ENCODE results near the gene C1QTNF7. TPM values are rescaled to one million over a fixed set of nuclear protein-coding genes. Genes with fewer than 3 reads are reported as not detected.

C1QTNF7 gene, protein sequence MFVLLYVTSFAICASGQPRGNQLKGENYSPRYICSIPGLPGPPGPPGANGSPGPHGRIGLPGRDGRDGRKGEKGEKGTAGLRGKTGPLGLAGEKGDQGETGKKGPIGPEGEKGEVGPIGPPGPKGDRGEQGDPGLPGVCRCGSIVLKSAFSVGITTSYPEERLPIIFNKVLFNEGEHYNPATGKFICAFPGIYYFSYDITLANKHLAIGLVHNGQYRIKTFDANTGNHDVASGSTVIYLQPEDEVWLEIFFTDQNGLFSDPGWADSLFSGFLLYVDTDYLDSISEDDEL
- not detected for polyA plus RNA-seq (2012; ENCODE audit: insufficient read length, low read depth)

DNA sequence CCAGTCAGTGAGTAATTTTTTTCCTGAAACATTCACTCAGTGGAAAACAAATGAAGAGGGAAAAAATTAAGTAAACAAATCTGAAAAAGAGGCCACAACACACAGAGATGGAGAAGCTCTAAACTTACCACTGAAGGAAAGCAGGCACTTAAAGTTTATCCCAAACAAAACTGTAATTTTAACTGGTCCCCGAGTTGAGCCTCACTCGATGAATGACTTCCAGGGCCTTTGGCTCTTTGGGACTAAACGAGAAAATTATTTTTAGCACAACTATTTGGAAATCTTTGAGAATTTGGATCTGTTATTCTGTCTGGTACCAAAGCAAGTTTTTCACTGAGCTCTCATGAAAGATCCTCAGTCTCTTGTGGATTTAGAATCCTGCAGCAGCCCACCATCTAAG is at the start of gene C1QTNF7:
Gene C1QTNF7 (plus strand): TSS at position 333 of the 400 bp plus-strand sequence. CDS start 7,711 bp downstream, outside the sequence.
- TF ChIP-seq POLR2AphosphoS5 (IDR thresholded peaks at IDR 0.05; ENCODE audit: low read depth, low read length): no peak
- no peak for TF ChIP-seq TAF1 (IDR thresholded peaks at IDR 0.05; ENCODE audit: borderline replicate concordance, insufficient read depth, low read length)
- no peak for TF ChIP-seq SIN3A (IDR thresholded peaks at IDR 0.05; ENCODE audit: borderline replicate concordance, insufficient read depth, low read length)
- TF ChIP-seq, protein P1, sequence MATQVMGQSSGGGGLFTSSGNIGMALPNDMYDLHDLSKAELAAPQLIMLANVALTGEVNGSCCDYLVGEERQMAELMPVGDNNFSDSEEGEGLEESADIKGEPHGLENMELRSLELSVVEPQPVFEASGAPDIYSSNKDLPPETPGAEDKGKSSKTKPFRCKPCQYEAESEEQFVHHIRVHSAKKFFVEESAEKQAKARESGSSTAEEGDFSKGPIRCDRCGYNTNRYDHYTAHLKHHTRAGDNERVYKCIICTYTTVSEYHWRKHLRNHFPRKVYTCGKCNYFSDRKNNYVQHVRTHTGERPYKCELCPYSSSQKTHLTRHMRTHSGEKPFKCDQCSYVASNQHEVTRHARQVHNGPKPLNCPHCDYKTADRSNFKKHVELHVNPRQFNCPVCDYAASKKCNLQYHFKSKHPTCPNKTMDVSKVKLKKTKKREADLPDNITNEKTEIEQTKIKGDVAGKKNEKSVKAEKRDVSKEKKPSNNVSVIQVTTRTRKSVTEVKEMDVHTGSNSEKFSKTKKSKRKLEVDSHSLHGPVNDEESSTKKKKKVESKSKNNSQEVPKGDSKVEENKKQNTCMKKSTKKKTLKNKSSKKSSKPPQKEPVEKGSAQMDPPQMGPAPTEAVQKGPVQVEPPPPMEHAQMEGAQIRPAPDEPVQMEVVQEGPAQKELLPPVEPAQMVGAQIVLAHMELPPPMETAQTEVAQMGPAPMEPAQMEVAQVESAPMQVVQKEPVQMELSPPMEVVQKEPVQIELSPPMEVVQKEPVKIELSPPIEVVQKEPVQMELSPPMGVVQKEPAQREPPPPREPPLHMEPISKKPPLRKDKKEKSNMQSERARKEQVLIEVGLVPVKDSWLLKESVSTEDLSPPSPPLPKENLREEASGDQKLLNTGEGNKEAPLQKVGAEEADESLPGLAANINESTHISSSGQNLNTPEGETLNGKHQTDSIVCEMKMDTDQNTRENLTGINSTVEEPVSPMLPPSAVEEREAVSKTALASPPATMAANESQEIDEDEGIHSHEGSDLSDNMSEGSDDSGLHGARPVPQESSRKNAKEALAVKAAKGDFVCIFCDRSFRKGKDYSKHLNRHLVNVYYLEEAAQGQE (IDR thresholded peaks at IDR 0.05; ENCODE audit: insufficient read depth in 1 of 2, low read depth in 2 of 2, low read length in 2 of 2): no peak
- TF ChIP-seq FOXP2 (optimal IDR thresholded peaks at IDR 0.05; ENCODE audit: borderline replicate concordance, extremely low read depth, extremely low read length, insufficient read depth): no peak

DNA sequence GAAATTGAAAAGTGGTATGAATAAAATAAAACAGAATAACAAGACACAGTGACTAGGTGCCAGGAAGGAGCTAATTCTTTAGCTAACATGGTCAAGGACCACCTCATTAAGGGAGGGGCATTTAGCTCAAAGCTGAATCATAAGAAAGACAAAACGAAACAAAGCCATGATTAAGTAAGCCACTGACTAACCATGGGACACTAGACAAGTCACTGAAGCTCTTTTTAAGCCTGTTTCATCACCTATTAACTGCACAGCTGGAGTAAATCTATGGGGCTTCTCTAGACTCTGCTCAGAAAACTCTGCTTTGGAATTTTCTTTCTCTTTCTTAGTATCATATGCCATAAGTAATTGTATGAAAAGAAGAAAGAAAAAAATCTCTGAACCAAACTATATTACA is 49.8 kb upstream of the C1QTNF7 start:
- TF ChIP-seq, protein P1 (IDR thresholded peaks at IDR 0.05; ENCODE audit: insufficient read depth in 1 of 2, low read depth in 2 of 2, low read length in 2 of 2): no peak
- no peak for TF ChIP-seq SIN3A (IDR thresholded peaks at IDR 0.05; ENCODE audit: borderline replicate concordance, insufficient read depth, low read length)
- TF ChIP-seq TAF1 (IDR thresholded peaks at IDR 0.05; ENCODE audit: borderline replicate concordance, insufficient read depth, low read length): no peak
- TF ChIP-seq FOXP2 (optimal IDR thresholded peaks at IDR 0.05; ENCODE audit: borderline replicate concordance, extremely low read depth, extremely low read length, insufficient read depth): no peak
- TF ChIP-seq POLR2AphosphoS5 (IDR thresholded peaks at IDR 0.05; ENCODE audit: low read depth, low read length): no peak

DNA sequence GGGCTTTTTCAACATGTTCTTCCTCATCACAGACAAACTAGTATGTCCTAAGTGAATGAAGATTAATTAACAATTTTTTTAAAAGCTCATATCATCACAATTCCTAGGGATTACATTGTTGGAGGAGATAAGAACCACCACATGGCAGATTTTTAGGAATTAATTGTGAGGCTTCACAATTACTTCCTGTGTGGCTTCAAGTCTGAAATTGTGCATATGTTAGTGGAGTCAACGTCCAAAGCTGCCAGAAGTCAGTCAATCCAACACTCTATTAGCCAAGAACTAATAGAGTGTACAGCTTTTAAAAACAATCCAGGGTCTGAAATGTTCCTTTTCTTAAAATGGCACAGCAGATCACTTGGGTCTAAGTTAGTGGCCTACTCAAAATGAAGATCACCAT is 49.3 kb upstream of the C1QTNF7 start:
- TF ChIP-seq, protein P1 (IDR thresholded peaks at IDR 0.05; ENCODE audit: insufficient read depth in 1 of 2, low read depth in 2 of 2, low read length in 2 of 2): no peak
- no peak for TF ChIP-seq SIN3A (IDR thresholded peaks at IDR 0.05; ENCODE audit: borderline replicate concordance, insufficient read depth, low read length)
- no peak for TF ChIP-seq TAF1 (IDR thresholded peaks at IDR 0.05; ENCODE audit: borderline replicate concordance, insufficient read depth, low read length)
- no peak for TF ChIP-seq FOXP2 (optimal IDR thresholded peaks at IDR 0.05; ENCODE audit: borderline replicate concordance, extremely low read depth, extremely low read length, insufficient read depth)
- TF ChIP-seq POLR2AphosphoS5 (IDR thresholded peaks at IDR 0.05; ENCODE audit: low read depth, low read length): no peak

DNA sequence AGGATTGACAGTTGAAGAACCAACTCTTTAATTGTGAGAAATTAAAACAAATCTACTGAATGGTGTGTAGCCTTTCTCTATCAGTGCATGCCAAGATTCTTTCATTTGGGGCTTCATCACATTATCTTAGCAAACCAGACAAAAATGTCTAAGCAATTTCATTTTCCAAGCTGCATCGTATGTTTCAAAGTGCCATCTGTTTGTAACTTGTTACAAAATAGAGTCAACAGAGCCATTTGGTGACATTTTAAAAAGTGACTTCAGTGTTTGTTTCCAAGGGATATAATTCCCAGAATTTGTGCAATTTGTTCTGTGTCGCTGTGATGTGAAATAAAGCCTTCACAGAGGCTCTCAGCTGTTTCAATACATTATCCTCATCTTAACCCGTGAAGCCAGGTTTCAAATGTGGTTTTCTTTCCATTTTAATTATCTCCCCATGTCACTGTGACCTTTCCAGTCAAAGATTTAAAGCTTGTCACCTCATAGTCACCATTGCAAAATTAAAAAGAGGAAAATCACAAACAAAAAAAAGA is 46.0 kb upstream of the C1QTNF7 start:
- TF ChIP-seq POLR2AphosphoS5 (IDR thresholded peaks at IDR 0.05; ENCODE audit: low read depth, low read length) (no peak), FOXP2 (optimal IDR thresholded peaks at IDR 0.05; ENCODE audit: borderline replicate concordance, extremely low read depth, extremely low read length, insufficient read depth) (no peak), TAF1 (IDR thresholded peaks at IDR 0.05; ENCODE audit: borderline replicate concordance, insufficient read depth, low read length) (no peak)

DNA sequence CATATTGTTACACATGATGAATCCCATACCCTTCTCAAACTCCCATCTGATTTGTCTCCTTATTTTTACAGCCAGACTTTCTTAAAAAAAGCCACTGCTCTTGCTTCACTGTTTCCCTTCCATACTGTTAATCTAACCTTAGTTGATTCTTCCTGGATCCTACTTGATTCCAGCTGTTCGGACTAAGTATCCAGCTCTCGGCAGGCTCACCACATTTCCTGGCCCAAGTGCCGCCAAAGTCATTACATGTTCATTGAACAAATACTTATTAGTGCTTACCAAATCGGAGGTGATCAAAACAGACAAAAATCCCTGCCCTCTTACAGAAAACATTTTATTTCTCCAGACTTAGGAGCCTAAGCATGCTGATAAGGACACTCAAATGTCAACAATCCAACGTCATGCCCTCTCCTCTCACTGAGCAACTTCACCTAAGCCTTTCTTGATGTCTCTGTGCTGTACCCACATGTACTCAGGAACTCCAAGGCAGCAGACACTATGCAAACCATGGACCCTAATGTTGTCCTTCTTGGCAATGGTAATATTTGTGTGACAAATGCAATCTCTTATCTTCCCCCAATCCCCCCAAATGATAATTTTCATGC is 45.1 kb upstream of the C1QTNF7 start:
- TF ChIP-seq FOXP2 (optimal IDR thresholded peaks at IDR 0.05; ENCODE audit: borderline replicate concordance, extremely low read depth, extremely low read length, insufficient read depth): no peak
- TF ChIP-seq SIN3A (IDR thresholded peaks at IDR 0.05; ENCODE audit: borderline replicate concordance, insufficient read depth, low read length): no peak
- TF ChIP-seq POLR2AphosphoS5 (IDR thresholded peaks at IDR 0.05; ENCODE audit: low read depth, low read length): no peak
- TF ChIP-seq TAF1 (IDR thresholded peaks at IDR 0.05; ENCODE audit: borderline replicate concordance, insufficient read depth, low read length): no peak
- TF ChIP-seq, protein P1 (IDR thresholded peaks at IDR 0.05; ENCODE audit: insufficient read depth in 1 of 2, low read depth in 2 of 2, low read length in 2 of 2): no peak
